ENCODE measurements around the gene TMSB4X.
A peak's percentile ranks its signal among the peaks of the same experiment; 100 is the strongest.

The TMSB4X gene

DNA sequence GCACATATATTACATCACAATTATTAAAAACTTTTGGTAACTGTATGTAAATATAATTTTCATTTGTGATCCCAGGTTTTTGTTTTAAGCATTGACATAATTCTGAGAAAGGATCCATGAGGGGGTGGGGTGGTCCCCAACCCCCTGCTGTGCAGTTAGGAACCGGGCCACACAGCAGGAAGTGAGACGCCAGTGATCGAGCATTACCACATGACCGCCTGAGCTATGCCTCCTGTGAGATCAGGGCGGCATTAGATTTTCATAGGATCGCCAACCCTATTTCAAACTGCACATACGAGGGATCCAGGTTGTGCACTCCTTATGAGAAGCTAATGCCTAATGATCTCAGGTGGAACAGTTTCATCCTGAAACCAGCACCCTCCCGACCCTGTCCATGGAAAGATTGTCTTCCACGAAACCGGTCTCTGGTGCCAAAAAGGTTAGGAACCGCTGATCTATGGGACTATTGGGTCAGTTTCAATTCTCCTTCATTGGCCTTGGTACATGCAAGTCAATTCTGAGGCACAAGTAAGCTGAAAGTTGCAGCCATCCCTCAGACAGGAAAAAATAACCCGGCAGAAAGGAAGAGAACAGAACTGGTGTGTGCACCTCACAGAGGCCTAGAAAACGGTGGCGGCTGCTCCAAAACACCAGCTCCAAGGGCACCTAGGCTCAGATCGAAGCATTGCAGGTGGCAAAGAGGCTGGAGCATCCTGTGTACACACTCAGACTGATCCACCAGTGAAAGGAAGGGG, 7.0 kb upstream of the TMSB4X start:
- no peak overlapping the region for H3K27ac ChIP-seq
- TF ChIP-seq CTCF (conservative IDR thresholded peaks at IDR 0.05), result no peak

DNA sequence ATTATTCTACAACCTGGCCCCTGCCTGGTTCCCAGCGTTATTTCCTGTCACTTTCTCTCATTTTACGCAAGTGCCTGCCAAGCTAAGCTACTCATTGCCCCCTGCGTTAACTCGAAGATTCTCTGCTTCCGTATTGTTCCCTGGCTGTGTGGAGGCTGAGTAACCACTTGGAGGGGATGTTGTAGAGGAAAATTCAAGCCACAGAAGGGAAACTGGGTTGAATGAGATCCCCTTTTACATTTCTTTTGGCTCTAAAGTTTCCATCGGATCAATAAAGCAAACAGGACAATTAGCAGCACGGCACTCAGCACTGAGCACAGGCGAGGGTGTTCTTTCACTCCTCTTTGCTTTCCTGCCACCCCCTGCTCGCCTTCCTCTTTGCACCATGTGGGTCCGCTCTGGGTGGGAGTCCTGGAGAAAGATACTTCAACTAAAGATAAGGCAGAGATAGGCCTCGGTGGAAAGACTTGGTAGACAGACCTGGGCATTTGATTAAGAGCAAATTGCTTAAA, 4.2 kb upstream of the TMSB4X start:
- peak; percentile 64 for TF ChIP-seq CTCF (conservative IDR thresholded peaks at IDR 0.05)
- no peak overlapping the region; the same call in 1 of the 2 replicates for H3K27ac ChIP-seq

DNA sequence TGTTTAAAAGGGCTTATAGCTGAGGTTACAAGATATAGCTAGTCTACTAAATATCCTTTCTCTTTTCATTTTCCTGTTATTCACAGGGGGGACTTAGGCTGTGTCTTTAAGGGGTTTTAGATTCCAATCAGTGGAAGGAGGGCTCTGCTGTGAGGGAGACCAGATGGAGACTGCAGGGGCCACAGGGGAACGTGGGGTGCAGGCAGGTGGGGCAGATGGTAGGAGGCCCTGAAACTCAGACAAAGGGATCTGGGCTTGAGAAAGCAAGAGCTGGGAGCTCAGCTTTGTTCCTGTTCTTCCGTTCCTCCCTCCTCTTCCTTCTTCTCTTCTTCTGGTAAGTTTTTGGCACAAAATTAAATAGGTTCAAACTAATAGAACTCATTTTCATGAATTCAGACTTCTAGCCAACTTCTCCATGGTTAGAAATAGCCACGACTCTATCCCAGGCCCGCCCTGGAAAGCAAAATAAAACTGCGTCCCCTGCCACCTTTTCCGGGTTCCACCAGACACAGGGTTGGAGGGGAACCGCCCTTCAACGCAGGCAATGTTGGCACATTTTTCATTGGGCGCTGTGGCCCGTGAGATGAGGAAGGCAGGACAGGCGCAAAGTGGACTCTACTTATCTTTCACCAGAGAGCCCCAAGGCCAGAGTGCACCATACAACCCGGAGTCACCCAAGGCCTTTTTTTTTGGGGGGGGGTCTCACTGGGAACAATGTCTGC, 3.5 kb upstream of the TMSB4X start:
- no peak overlapping the region; the same call in 1 of the 2 replicates for H3K27ac ChIP-seq
- no peak for TF ChIP-seq CTCF (conservative IDR thresholded peaks at IDR 0.05)

DNA sequence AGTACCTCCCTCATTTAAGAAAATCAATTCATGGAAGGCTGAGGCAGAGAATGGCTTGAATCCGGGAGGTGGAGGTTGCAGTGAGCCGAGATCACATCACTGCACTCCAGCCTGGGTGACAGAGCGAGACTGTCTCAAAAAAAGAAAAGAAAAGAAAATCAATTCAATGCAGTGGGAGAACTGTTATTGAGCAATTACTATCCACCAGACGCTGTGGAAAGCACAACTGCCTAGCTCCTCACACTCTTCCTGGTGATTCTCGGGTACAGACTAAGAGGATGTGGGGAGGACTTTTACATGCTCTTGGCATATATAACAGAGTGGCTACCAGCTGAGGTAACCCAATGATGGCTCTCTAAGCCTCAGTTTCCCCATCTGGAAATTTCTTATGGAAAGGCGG, 2.7 kb upstream of the TMSB4X start:
- no peak overlapping the region for H3K27ac ChIP-seq
- no peak for TF ChIP-seq CTCF (conservative IDR thresholded peaks at IDR 0.05)

DNA sequence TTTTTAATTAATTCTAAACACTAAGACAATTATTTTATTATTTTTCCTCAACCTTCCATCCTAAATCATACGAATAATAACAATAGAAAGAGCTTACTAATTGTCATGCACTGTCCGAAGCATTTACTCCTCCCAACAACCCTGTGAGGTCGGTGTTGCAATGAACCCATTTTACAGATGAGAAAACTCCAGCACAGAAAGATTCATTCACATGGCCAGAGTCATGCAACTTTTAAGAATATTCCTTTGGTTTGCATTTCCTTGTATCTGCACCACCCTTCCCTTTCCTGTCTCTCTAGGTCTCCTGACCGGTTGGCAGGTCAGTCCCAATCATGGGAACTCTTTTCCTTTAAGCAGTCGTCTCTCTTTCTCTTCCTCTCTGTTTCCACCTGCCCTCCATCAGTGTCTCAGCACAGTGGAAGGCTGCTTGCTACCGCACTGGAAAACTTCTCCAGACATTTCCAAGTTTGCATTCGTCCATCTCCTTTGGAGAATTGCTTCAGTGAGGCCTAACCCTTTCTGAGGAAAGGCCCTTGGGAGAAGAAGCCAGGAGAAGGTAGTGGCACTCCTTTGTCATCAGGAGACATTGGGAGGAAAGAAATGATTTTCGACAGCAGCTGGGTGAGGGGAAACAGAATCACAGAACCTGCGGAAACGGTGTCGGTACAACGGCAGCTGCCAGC, 1.9 kb upstream of the TMSB4X start:
- TF ChIP-seq CTCF (conservative IDR thresholded peaks at IDR 0.05), result no peak
- H3K27ac ChIP-seq, result no peak overlapping the region

DNA sequence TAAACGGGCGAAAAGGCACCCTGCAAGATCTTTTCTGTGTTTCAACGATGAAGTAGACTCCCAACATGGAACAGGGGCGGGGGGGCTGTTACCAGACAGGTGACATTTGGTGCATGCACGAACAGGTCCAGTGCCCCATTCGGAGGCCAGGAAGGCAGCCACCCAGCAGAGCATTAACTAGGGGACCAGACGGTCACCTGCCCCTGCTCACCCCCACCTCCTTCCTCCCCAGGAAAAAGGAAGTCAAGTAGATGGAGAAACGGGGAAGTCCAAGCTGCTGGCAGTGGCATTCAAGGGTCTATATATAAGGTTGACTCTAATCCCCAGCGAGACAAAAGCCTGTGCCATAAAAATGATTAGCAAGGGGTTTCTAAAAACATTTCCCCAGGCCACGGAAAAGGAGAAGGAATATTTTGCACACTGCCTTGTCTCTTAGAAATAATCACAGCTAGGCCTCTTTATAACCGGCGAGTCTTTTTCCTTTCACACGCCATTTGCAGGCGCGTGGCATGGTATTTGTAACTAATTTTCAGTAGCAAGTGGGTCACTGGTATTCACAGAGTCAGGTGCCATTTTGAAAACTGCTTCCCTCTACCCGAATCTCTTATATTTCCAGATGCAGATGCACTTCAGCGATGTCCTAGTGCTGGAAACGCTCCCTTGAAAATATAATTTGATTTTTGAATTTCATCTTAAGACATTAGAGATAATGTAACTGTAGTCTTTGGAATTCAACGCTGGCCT, 1.2 kb upstream of the TMSB4X start:
- H3K27ac ChIP-seq, result no peak overlapping the region
- TF ChIP-seq CTCF (conservative IDR thresholded peaks at IDR 0.05), result no peak
